Measurements from ENCODE around the gene SLC24A3.

Gene SLC24A3

DNA sequence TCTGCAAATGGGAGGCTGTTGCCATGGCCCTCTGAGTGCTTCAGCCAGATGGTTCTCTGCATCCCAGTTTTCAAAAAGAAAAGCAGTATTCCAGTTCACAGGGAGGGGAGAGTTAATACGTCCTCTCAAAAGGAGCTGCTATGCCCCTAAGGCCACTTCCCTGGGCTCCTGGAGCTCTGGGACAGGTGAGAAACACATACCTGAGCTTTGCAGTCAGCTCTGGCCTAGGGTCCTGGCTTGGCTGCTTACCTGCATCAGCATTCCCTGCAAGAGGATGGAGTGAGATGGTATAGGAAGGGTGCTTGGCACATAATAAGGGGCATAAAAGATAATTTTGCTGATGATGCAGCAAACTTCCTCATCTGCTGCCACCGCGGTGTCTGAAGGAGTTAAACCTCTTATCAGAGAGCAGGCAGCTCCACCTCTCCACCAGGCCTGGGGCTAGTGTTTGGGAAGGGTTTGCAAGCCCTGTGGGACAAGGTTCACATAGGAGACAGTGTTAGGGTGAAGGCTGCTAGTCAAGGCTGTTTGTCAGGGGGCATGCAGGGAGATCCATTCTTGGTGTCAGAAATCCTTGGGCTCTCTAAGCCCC is 62.7 kb downstream of the SLC24A3 start:
- H3K4me3 ChIP-seq (replicated peaks in 1 of 2; ENCODE audit: low read depth in 2 of 2, low read length in 2 of 2): no peak overlapping the region
- no peak for DNase-seq (ENCODE audit: low read depth in 2 of 2)
- TF ChIP-seq, protein P1, sequence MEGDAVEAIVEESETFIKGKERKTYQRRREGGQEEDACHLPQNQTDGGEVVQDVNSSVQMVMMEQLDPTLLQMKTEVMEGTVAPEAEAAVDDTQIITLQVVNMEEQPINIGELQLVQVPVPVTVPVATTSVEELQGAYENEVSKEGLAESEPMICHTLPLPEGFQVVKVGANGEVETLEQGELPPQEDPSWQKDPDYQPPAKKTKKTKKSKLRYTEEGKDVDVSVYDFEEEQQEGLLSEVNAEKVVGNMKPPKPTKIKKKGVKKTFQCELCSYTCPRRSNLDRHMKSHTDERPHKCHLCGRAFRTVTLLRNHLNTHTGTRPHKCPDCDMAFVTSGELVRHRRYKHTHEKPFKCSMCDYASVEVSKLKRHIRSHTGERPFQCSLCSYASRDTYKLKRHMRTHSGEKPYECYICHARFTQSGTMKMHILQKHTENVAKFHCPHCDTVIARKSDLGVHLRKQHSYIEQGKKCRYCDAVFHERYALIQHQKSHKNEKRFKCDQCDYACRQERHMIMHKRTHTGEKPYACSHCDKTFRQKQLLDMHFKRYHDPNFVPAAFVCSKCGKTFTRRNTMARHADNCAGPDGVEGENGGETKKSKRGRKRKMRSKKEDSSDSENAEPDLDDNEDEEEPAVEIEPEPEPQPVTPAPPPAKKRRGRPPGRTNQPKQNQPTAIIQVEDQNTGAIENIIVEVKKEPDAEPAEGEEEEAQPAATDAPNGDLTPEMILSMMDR (IDR thresholded peaks at IDR 0.05; ENCODE audit: low read depth, low read length): no peak

DNA sequence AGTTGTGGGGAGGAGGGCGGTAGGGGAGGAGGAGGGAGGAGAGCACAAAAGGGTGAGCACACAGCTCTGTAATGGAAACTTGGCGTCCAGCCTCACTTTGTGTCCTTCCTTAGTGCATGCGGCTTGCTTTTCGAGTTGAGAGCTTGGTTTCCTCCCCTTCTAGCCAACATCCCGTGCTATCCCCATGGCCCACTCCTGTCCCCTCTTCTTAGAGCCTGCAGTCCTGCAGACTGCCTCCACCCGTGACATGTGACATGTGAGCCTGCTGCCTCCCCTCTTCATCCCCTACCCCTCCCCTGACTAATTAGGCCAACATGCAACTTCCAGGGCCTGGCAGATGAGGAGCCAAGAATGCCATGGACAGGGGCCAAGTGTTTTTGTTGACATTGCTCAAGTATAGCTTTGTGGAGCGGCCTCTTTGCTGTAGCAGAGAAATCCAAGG is 63.2 kb downstream of the SLC24A3 start:
- no peak overlapping the region for H3K4me3 ChIP-seq (replicated peaks in 1 of 2; ENCODE audit: low read depth in 2 of 2, low read length in 2 of 2)
- peak; percentile 57 to 83 for DNase-seq (ENCODE audit: low read depth in 2 of 2)
- TF ChIP-seq, protein P1 (IDR thresholded peaks at IDR 0.05; ENCODE audit: low read depth, low read length): no peak

DNA sequence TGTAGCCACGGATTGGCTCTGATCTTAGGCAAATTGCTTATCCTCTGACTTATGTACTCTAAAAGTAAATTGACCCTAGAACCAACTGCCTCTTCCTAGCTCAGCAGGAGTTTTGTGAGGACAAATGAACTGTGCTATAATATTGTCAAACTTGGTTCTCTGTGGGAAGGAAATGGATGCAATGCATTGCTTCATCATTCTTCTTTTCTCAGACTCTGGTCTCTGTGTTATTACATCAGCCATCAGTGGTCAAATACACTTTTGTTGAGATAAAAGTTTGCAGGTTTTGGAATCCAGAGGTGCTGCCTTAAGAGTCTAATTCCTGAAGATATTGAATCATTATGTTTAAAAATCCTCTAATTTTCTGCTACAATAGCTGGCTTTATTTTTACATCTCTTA is 64.9 kb downstream of the SLC24A3 start:
- TF ChIP-seq, protein P1 (IDR thresholded peaks at IDR 0.05; ENCODE audit: low read depth, low read length): no peak
- no peak overlapping the region for H3K4me3 ChIP-seq (replicated peaks in 1 of 2; ENCODE audit: low read depth in 2 of 2, low read length in 2 of 2)
- no peak for DNase-seq (ENCODE audit: low read depth in 2 of 2)

DNA sequence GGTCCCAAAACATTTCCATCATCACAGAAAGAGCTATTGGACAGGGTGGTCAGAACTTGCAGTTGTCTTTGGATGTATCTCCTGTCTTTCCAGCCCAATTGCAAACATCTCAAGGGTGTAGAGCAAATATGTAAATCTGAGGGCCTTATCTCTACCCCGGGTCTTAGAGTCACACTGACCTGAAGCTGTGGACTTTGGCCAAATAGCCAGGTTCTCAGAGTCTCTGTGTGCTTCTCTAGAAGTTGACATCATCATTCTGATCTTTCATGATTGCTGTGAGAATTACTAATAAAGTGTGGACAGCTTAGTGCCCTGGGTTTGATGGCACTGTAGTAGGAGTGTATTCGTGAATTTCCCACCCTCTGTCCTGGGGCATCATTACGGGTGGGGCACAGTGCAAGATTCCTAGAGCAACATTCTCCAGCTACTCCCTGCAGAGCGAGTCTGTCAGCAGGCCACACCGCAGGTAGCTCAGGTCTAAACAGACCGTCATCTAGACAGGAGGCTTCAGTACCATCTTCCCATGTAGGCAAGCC is 71.1 kb downstream of the SLC24A3 start:
- no peak overlapping the region for H3K4me3 ChIP-seq (replicated peaks in 1 of 2; ENCODE audit: low read depth in 2 of 2, low read length in 2 of 2)

DNA sequence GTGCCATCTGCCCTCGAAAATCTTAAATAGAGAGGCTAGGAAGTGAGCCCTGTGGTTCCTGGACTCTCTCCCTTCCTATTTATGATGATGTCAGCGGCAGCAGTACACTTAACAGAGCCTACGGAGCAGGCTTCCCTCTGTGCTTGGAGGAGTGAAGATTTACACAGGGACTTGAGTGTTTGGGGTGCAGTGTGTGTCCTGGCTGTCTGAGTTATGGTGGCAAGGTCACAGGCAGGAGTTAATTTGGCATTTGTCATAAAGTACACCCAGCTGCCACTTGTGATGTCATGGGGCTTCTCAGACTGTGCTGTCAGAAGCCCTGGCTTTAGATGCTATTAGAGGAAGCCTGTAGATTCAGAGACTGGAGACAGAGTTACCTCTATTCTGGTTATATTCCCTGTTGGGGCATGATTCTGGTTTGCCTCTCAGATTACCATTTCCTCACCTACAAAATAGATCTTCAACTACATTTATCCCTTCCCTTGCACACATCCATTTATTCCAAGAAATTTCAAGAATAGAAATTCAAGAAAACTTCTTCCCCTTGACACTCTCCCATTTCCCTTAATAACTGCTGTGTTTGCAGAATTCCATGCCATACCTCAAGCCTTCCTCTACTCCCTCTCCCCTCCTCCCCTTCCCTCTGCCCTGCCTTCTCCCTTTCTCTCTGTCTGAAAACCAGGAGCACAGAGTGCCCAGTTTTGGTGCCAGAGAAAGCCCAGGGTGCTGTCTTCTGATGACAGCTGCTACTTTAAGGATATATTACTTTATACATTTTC is 72.1 kb downstream of the SLC24A3 start:
- no peak overlapping the region for H3K4me3 ChIP-seq (replicated peaks in 1 of 2; ENCODE audit: low read depth in 2 of 2, low read length in 2 of 2)
- TF ChIP-seq, protein P1 (IDR thresholded peaks at IDR 0.05; ENCODE audit: low read depth, low read length): no peak
- DNase-seq (ENCODE audit: low read depth in 2 of 2): no peak

More for the DNA sequence above, 71.1 kb downstream of the SLC24A3 start:
- TF ChIP-seq, protein P1 (IDR thresholded peaks at IDR 0.05; ENCODE audit: low read depth, low read length): no peak
- DNase-seq (ENCODE audit: low read depth in 2 of 2): no peak

DNA sequence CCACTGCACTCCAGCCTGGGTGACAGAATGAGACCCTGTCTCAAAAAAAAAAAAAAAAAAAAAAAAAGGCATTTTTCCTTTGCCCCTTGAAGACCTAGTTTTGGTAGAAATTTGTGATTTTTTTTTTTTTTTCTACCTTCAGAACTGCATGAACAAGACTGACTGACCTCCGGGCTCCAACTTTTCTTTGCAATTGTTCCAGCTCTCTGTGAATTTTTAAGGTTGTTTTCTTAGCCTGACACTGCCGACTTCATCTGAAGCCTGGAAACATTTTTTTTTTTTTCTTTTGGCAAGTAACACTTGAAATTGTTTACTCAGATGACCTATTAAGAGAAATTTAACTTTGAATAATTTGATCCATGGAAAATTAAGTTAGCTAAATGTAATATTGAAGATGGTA is 73.0 kb downstream of the SLC24A3 start:
- no peak for DNase-seq (ENCODE audit: low read depth in 2 of 2)
- no peak overlapping the region for H3K4me3 ChIP-seq (replicated peaks in 1 of 2; ENCODE audit: low read depth in 2 of 2, low read length in 2 of 2)
- TF ChIP-seq, protein P1 (IDR thresholded peaks at IDR 0.05; ENCODE audit: low read depth, low read length): no peak

Measured in cardiac fibroblast (primary cell).